Measurements from ENCODE around the gene CCDC57. TPM values are rescaled to one million over a fixed set of nuclear protein-coding genes. Genes with fewer than 3 reads are reported as not detected.

The CCDC57 gene
- total and polyA plus RNA-seq, 9 of the 15 experiments (the other 6 are each of a cell fraction or from before 2014, with no cell fraction given) = 0.83 to 36.2 (median 13.6) TPM

- TF ChIP-seq NBN (IDR thresholded peaks at IDR 0.05; ENCODE audit: low read depth) (0 out of 2 replicates have a peak, but pooled peaks have one; percentile 46), NR2C2 (CRISPR knock-in tag; IDR thresholded peaks at IDR 0.05) (no peak), NR2C2 (tag; IDR thresholded peaks at IDR 0.05) (peak; percentile 75), HIVEP1 (CRISPR knock-in tag; IDR thresholded peaks at IDR 0.05) (peak; percentile 16; the same call in 1 of the 2 replicates), ARHGAP35 (IDR thresholded peaks at IDR 0.05; ENCODE audit: partially characterized antibody) (no peak), ZNF143 (CRISPR knock-in tag; IDR thresholded peaks at IDR 0.05) (no peak), RNF219 (CRISPR knock-in tag; IDR thresholded peaks at IDR 0.05) (no peak), CGGBP1 (CRISPR knock-in tag; IDR thresholded peaks at IDR 0.05) (no peak), NONO (IDR thresholded peaks at IDR 0.05; ENCODE audit: low read depth in 2 of 2, low read length in 1 of 2) (no peak), RHOXF2B (CRISPR knock-in tag; conservative IDR thresholded peaks at IDR 0.05) (no peak), RAD51 (IDR thresholded peaks at IDR 0.05; ENCODE audit: borderline replicate concordance, low read depth) (peak; percentile 70; the same call in 1 of the 2 replicates)
- TF ChIP-seq, protein P1, sequence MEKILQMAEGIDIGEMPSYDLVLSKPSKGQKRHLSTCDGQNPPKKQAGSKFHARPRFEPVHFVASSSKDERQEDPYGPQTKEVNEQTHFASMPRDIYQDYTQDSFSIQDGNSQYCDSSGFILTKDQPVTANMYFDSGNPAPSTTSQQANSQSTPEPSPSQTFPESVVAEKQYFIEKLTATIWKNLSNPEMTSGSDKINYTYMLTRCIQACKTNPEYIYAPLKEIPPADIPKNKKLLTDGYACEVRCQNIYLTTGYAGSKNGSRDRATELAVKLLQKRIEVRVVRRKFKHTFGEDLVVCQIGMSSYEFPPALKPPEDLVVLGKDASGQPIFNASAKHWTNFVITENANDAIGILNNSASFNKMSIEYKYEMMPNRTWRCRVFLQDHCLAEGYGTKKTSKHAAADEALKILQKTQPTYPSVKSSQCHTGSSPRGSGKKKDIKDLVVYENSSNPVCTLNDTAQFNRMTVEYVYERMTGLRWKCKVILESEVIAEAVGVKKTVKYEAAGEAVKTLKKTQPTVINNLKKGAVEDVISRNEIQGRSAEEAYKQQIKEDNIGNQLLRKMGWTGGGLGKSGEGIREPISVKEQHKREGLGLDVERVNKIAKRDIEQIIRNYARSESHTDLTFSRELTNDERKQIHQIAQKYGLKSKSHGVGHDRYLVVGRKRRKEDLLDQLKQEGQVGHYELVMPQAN (IDR thresholded peaks at IDR 0.05; ENCODE audit: borderline replicate concordance) = peak; percentile 43; the same call in 1 of the 2 replicates
- TF ChIP-seq, protein P2, sequence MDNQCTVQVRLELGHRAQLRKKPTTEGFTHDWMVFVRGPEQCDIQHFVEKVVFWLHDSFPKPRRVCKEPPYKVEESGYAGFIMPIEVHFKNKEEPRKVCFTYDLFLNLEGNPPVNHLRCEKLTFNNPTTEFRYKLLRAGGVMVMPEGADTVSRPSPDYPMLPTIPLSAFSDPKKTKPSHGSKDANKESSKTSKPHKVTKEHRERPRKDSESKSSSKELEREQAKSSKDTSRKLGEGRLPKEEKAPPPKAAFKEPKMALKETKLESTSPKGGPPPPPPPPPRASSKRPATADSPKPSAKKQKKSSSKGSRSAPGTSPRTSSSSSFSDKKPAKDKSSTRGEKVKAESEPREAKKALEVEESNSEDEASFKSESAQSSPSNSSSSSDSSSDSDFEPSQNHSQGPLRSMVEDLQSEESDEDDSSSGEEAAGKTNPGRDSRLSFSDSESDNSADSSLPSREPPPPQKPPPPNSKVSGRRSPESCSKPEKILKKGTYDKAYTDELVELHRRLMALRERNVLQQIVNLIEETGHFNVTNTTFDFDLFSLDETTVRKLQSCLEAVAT (IDR thresholded peaks at IDR 0.05) = 0 out of 4 replicates have a peak, but pooled peaks of 1 of the 2 experiments have one; percentile 38
- TF ChIP-seq, protein P3, sequence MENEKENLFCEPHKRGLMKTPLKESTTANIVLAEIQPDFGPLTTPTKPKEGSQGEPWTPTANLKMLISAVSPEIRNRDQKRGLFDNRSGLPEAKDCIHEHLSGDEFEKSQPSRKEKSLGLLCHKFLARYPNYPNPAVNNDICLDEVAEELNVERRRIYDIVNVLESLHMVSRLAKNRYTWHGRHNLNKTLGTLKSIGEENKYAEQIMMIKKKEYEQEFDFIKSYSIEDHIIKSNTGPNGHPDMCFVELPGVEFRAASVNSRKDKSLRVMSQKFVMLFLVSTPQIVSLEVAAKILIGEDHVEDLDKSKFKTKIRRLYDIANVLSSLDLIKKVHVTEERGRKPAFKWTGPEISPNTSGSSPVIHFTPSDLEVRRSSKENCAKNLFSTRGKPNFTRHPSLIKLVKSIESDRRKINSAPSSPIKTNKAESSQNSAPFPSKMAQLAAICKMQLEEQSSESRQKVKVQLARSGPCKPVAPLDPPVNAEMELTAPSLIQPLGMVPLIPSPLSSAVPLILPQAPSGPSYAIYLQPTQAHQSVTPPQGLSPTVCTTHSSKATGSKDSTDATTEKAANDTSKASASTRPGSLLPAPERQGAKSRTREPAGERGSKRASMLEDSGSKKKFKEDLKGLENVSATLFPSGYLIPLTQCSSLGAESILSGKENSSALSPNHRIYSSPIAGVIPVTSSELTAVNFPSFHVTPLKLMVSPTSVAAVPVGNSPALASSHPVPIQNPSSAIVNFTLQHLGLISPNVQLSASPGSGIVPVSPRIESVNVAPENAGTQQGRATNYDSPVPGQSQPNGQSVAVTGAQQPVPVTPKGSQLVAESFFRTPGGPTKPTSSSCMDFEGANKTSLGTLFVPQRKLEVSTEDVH (IDR thresholded peaks at IDR 0.05; ENCODE audit: low read depth, partially characterized antibody) = no peak
- TF ChIP-seq, protein P4, sequence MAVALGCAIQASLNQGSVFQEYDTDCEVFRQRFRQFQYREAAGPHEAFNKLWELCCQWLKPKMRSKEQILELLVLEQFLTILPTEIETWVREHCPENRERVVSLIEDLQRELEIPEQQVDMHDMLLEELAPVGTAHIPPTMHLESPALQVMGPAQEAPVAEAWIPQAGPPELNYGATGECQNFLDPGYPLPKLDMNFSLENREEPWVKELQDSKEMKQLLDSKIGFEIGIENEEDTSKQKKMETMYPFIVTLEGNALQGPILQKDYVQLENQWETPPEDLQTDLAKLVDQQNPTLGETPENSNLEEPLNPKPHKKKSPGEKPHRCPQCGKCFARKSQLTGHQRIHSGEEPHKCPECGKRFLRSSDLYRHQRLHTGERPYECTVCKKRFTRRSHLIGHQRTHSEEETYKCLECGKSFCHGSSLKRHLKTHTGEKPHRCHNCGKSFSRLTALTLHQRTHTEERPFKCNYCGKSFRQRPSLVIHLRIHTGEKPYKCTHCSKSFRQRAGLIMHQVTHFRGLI (CRISPR knock-in tag; IDR thresholded peaks at IDR 0.05) = no peak
Measured at GRCh38 chr17:82213251-82214011, 789 bp upstream of the CCDC57 start (continued).
